ENCODE results near the gene RSL1D1. TPM values are rescaled to one million over a fixed set of nuclear protein-coding genes. Genes with fewer than 3 reads are reported as not detected.
A peak's percentile ranks its signal among the peaks of the same experiment; 100 is the strongest.

Gene RSL1D1
- total and polyA plus RNA-seq, 9 of the 15 experiments (the other 6 are each of a cell fraction or from before 2014, with no cell fraction given), result 259 to 753 (median 373) TPM

GRCh38 chr16:11797166-11797956 is 54.0 kb downstream of the RSL1D1 start, which contains the start of gene ZC3H7A (continued):
- TF ChIP-seq SMAD3 (CRISPR knock-in tag; conservative IDR thresholded peaks at IDR 0.05) (no peak), CREM (IDR thresholded peaks at IDR 0.05; ENCODE audit: low read depth) (peak; percentile 91), ATF2 (CRISPR knock-in tag; IDR thresholded peaks at IDR 0.05) (no peak), PURB (CRISPR knock-in tag; IDR thresholded peaks at IDR 0.05; ENCODE audit: low read depth) (no peak), ASH1L (IDR thresholded peaks at IDR 0.05; ENCODE audit: borderline replicate concordance, low read depth, partially characterized antibody) (no peak), MBD1 (CRISPR knock-in tag; IDR thresholded peaks at IDR 0.05) (no peak), POLR2AphosphoS5 (IDR thresholded peaks at IDR 0.05; ENCODE audit: control insufficient read depth, insufficient read depth, low read depth, low read length) (peak; percentile 78), ZNF124 (CRISPR knock-in tag; IDR thresholded peaks at IDR 0.05) (no peak), SFPQ (IDR thresholded peaks at IDR 0.05; ENCODE audit: low read depth, low read length) (no peak), ID3 (CRISPR knock-in tag; IDR thresholded peaks at IDR 0.05) (no peak), ID3 (tag; IDR thresholded peaks at IDR 0.05) (no peak), KAT7 (CRISPR knock-in tag; IDR thresholded peaks at IDR 0.05; ENCODE audit: borderline replicate concordance) (0 out of 2 replicates have a peak, but pooled peaks have one; percentile 31), BRF2 (IDR thresholded peaks at IDR 0.05; ENCODE audit: borderline replicate concordance, insufficient read depth, insufficient read length) (no peak), ZNF785 (CRISPR knock-in tag; IDR thresholded peaks at IDR 0.05) (no peak), HDAC3 (IDR thresholded peaks at IDR 0.05; ENCODE audit: borderline replicate concordance, partially characterized antibody) (no peak), RB1 (IDR thresholded peaks at IDR 0.05; ENCODE audit: low read depth) (peak; percentile 91), ZSCAN32 (CRISPR knock-in tag; IDR thresholded peaks at IDR 0.05) (no peak), CREB1 (IDR thresholded peaks at IDR 0.05) (peak; percentile 72; the same call in 1 of the 2 replicates), CREB1 (CRISPR knock-in tag; IDR thresholded peaks at IDR 0.05) (peak; percentile 88), GTF2F1 (IDR thresholded peaks at IDR 0.05; ENCODE audit: low read depth, low read length) (no peak), TCF7L2 (IDR thresholded peaks at IDR 0.05; ENCODE audit: low read depth, low read length) (no peak)

Measured in K562 (cell line).